Fibroblast of mammary gland (primary cell): Measurements from ENCODE around the gene S100A16.
"Not testable (repeated sequence)": the region's sequence is repeated elsewhere in the genome, so short reads cannot be mapped to it uniquely, and the experiment has no call there.

Experiments used
- DNase-seq: peaks from one replicate; pipeline ENCODE4 v3.0.0-alpha.2; 2010; ENCODE audit warnings: low read depth
- H3K4me3 ChIP-seq: 2 replicates; pipeline ENCODE4 v1.5.1; 2011; ENCODE audit warnings: low read depth, mild to moderate bottlenecking, low read length, moderate library complexity; ENCODE audit not compliant: control insufficient read depth
- CTCF ChIP-seq: conservative IDR thresholded peaks from 2 replicates; pipeline ENCODE4 v1.5.1; 2011; ENCODE audit warnings: low read depth, low read length, inconsistent platforms; ENCODE audit not compliant: control insufficient read depth, insufficient read depth

The S100A16 gene

GRCh38 chr1:153567621-153568366 lies 45.1 kb downstream of the S100A16 start:
- DNase-seq: peak; percentile 82
- H3K4me3 ChIP-seq: peak overlapping the region; percentile 10
- TF ChIP-seq CTCF: no peak

- DNase-seq: peak; percentile 98
- H3K4me3 ChIP-seq: no peak overlapping the region
- TF ChIP-seq CTCF: no peak
These were observed 46.2 kb downstream of the S100A16 start for GRCh38 chr1:153566414-153567371.

GRCh38 chr1:153565529-153566374 lies 47.2 kb downstream of the S100A16 start, which contains the start of gene S100A2:
Gene S100A2 (minus strand): TSS chr1:153565844. CDS start chr1:153563877, 1,967 bp downstream.
- H3K4me3 ChIP-seq: no peak within 1 kb of the TSS
- peak; percentile 96 for DNase-seq
- TF ChIP-seq CTCF: no peak

- no peak for TF ChIP-seq CTCF
- DNase-seq: no peak
- H3K4me3 ChIP-seq: no peak overlapping the region
These were observed 48.9 kb downstream of the S100A16 start for GRCh38 chr1:153563991-153564390.

GRCh38 chr1:153563483-153563901 lies 49.4 kb downstream of the S100A16 start:
- no peak for TF ChIP-seq CTCF
- H3K4me3 ChIP-seq: no peak overlapping the region
- DNase-seq: no peak

- not testable (repeated sequence) for H3K4me3 ChIP-seq, DNase-seq
These were observed 50.9 kb downstream of the S100A16 start for GRCh38 chr1:153562021-153562420.
